Diencephalon (tissue), 1 donor: ENCODE results near the gene A1BG. TPM values are rescaled to one million over a fixed set of nuclear protein-coding genes. Genes with fewer than 3 reads are reported as not detected.

Experiments
- small RNA-seq: library from RNA; depleted of rRNA; stranded (forward); fragments of <200 nt; gene quantifications from one replicate; pipeline ENCODE3, GENCODE V24; 2014
- total RNA-seq: library from RNA; depleted of rRNA; stranded (reverse); fragments of >200 nt; gene quantifications from one replicate; pipeline ENCODE4 v1.2.3, GENCODE V29; 2014

The A1BG gene, protein sequence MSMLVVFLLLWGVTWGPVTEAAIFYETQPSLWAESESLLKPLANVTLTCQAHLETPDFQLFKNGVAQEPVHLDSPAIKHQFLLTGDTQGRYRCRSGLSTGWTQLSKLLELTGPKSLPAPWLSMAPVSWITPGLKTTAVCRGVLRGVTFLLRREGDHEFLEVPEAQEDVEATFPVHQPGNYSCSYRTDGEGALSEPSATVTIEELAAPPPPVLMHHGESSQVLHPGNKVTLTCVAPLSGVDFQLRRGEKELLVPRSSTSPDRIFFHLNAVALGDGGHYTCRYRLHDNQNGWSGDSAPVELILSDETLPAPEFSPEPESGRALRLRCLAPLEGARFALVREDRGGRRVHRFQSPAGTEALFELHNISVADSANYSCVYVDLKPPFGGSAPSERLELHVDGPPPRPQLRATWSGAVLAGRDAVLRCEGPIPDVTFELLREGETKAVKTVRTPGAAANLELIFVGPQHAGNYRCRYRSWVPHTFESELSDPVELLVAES
- 1.2 TPM for total RNA-seq

DNA sequence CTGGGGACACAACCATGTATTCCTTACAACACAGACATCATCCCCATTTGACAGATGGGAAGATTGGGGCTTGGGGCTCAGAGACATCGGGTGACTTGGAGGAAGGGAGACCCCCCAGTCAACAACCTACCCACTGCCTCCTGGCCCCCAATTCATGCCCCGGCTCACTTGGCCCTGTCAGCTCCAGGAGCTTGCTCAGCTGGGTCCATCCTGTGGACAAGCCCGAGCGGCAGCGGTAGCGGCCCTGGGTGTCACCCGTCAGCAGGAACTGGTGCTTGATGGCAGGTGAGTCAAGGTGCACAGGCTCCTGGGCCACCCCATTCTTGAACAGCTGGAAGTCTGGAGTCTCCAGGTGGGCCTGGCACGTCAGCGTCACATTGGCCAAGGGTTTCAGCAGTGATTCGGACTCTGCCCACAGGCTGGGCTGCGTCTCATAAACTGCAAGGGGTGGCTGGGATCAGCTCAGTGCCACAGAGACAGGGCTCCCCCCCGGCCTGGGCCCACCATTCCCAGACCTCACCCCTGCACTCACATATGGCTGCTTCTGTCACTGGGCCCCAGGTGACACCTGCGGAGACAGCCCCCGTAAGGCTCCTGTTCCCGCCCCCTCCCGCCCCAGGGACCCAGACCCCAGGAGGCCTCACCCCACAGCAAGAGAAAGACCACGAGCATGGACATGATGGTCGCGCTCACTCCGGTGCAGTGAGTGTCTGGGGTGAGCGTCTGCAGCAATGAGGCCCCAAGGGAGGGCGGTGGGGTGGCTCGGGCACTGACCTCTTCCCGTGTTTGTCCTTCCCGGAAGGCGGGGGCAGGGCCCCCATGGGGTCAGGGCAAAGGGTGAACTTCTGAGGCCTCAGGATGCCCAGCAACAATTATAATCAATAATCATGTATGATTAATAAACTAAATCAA is at the start of gene A1BG:
Gene A1BG, minus strand, starts transcription at position 733 of the 912 bp plus-strand sequence. Its CDS starts 55 bp downstream, at position 678.

DNA sequence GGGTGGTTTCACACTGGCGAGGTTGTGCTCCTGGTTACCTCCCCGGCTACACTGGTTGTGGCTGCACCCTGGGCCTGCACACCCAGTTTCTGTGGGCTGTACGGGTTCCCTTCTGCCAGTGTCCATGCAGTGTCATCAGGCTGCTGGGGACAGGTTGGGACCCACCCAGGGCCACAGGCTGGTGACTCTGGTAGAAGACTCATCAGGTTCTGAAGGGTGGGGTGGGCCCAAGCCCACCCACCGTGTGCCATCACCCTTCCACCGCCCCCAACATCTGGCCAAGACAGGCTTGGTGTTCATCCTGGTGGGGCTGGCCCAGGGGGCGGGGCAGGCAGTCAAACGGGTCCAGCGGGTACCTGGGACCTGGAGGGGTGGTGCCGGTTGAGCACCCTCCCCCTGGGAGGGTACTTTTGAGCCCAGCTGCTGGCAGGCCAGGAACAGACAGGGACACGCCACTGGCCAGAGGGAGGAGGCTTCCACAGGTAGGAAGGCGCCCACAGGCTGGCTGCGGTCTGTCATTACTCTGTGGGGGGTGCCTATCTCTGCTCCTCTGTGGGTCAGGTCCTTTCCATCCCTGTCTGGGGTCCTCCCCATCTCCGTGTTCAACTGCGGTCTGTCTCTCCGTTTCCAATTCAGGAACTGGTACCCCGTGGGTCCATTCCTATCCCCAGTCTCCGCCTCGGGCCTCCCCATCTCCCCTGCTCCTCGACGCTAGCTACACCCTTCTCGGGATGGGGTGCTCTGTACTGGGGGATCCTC is 42.1 kb upstream of the A1BG start, which contains the start of gene RNF225:
Gene RNF225, plus strand, starts transcription at position 437 of the 759 bp plus-strand sequence. CDS start 434 bp downstream, outside the sequence.

DNA sequence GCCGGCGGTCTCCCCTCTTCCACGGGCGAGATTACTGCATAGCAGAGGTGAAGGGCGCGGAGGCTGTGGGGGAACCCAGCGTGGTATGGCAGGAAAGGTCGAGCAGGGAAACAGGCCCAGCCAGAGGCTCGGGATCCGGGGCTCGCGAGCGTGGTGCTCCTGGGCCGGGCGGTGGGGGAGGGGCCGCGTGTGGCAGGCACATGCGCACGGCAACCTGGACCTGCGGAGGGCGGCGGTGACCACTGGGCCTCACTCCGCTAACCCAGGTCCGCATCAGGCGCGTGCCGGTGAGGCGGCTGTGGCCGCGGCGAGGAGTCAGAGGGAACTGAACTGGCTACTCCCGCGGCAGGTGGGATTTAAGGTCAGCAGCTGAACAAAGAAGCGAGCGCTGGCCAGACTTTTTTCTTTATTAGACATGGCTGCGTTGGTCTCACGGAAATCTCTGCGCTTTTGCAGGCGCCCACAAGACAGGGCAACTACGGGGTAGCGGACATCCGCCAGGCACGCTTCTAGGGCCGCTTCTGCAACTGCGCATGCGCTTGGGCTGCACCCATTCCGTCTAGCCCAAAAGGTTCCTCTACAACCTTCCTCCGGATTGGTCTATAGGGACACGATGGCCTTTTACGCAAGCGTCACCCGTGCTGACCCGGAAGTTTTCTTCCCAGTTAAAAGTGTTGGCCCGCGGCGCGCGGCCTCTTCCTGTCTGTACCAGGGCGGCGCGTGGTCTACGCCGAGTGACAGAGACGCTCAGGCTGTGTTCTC is 33.5 kb upstream of the A1BG start, which contains the start of gene RPS5:
Gene RPS5, plus strand, starts transcription at position 694 of the 762 bp plus-strand sequence. CDS start 869 bp downstream, outside the sequence.

DNA sequence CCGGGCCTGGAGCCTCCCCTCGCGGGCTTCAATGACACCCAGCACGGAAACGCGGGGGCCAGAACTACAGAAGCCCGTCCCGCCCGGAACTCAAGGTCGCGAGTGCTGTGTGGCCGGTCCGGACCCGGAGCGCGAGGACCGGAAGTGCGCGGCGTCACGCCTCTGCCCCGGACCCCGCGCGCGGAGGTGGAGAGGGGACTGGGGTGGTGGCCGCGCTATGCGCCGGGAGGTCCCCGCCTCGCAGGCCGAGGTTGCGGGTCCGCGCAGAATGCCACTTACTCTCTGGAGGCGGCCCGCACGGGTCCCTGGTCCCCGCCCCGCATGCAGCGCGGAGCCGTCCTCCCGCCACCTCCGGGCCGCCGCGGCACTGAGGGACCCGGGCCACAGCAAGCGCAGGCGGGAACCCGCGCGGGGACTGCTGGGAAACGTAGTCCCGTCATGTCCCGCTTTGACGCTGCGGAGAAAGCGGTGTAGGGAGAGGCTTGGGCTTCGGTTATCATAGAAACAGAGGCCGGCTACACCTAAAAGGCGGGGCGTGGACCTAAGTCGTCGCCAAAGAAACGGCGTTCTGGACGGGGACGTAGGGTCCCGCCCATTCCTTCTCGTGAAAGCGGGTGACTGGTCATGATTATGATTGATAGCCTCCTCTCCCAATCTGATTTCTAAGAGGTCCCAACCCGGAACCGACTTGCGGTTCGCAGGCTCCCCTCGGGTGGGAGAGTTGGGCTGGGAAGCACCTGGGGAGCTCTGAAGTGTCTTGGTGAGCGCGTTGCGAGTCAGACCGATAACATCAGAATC is 27.6 kb upstream of the A1BG start, which contains the start of gene ZNF837:
Gene ZNF837, minus strand, starts transcription at position 369 of the 798 bp plus-strand sequence. CDS start 11,698 bp downstream, outside the sequence.

DNA sequence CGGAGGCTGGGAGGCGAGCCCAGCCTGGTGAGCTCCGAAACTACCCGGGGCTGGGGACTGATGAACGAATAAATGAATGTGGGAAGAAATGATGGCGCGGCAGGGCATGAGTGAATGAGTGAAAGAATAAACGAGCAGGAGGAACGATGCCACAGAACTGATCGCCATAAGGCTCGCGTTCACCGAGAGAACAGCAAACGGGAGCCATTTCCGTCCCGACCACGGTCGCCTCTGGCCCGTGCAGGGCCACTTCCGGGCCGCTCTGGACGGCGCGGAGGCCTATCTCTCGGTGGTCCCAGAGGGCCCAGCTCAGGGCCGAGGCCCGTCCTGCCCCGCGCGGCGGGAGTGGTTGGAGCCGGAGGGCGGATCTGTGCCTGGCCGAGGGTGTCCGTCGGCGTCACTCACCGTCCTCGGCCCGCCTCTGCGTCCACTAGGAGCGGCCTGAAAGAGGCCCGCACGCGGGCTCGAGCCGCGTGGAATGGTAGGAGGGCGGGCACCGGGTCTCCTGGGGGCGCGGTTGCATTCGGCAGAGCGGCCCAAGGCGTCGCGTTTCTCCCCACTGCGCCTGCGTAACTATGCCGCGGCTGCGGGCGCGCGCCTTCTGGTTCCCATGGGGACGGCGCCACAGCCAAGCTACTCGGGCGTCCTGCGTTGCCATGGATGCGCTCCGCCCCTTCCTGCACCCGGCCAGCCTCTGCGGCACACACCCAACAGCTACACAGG is 9.1 kb upstream of the A1BG start, which contains the start of gene ZNF497:
Gene ZNF497, minus strand, starts transcription at position 480 of the 723 bp plus-strand sequence. CDS start 5,116 bp downstream, outside the sequence.

DNA sequence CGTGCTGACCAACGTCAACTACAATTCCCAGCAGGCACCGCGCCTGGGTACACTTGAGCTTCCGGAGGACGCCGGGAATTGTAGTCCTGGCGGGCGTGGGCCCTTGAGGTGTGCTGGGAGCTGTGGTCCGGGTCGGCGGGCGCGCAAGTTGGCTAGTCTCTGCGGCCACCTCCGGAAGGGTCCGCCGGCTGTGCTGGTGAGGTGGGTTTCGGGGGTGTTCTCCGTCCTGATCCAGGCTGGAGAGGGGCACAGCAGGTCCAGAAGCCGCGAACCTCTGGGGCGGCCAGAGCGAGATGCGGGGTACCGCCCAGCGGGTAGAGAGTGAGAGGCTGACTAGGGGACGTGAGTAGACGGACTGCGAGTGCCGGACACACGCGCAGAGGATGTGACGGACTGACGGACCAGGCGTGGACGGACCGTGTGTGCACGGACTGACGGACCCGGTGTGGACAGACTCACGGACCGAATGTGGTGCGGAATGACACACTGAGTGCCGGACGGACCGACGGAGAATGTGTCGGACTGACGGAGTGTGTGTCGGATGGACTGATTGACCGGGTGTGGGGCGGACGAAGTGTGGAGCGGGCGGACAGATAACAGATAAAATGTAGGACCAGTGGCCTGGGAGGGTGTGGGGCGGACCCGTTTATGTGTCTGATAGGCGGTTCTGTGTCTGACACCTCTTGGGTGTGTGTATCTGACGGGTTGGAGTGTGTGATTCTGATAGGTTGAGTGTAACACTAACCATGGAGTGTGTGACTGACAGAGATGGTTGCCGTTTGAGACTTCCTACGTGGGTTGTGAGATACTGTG is 26.2 kb downstream of the A1BG start, which contains the start of gene ZSCAN22:
Gene ZSCAN22, plus strand, starts transcription at position 81 of the 813 bp plus-strand sequence. CDS start 7,809 bp downstream, outside the sequence.

DNA sequence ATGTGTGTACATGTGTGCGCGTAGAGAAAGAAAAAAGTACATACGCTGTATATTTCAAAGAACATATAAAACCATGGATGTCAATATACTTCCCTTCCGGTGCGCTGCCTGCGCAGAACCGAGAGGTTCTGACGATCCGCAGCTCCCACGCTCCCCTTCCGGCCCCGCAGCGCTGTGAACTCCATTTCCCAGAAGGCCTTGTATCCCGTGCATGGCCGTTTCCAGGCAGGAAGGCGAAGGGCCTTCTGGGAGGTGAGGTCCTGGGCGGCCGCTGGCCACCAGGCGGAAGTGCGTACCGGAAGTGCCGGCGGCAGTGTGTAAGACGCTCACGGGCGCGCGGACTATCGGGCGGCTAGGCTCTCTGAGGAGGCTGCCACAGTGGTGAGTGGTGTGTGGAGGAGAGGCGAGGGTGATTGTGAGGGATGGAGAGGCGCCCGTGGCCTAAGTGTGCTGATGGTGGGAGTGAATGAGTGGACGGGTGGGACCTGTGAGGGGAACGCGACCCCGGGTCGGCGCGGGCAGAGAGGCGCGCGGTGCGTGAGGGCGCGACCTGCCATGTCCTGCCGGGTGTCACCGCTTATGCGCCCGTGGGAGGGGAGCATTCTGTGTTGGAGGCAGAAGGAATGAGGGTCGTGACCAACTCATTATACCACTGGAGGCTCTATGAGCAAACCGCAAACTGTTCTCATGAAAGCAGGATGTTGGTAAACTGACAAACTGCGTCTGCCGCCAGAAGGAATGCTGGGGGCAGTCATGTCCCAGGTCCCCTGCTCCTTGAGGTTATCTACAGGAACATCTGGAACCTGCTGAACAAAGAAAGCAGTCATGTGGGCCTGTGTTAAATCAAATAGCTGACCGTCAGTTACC is 48.0 kb downstream of the A1BG start, which contains the start of gene ERVK3-1:
Gene ERVK3-1, plus strand, starts transcription at position 313 of the 867 bp plus-strand sequence. CDS start 6,792 bp downstream, outside the sequence.

Small RNAs within 50 kb of the gene (small RNA-seq; reads per million reads assigned to genes)
- gene MIR4754, result 0.08 reads per million
- gene MIR6806, result 0.26 reads per million, percentile 9 among the genes with 10 or more reads in this experiment
- gene RNA5SP473, result 0.08 reads per million

Other genes with a start within 250 kb of the A1BG start
- gene ZNF329, start 202.7 kb downstream of the A1BG start, total RNA-seq, result 34.8 TPM
- gene ZNF274, start 170.4 kb downstream of the A1BG start, total RNA-seq, result 20.8 TPM
- gene ZNF544, start 124.6 kb downstream of the A1BG start, total RNA-seq, result 62.3 TPM
- 14.1 TPM for gene ZNF8, start 74.5 kb downstream of the A1BG start, total RNA-seq
- 27.9 TPM for gene ERVK3-1, start 48.1 kb downstream of the A1BG start, total RNA-seq
- gene ZSCAN22, start 26.5 kb downstream of the A1BG start, total RNA-seq, result 2.5 TPM
- gene ZNF497, start 9.3 kb upstream of the A1BG start, total RNA-seq, result 6.2 TPM
- 1.2 TPM for gene ZNF837, start 27.5 kb upstream of the A1BG start, total RNA-seq
- gene RPS5, start 33.8 kb upstream of the A1BG start, total RNA-seq, result 1,092 TPM
- not detected for gene RNF225, start 42.2 kb upstream of the A1BG start, total RNA-seq
- gene ZNF584, start 55.2 kb upstream of the A1BG start, total RNA-seq, result 21.0 TPM
- 14.1 TPM for gene ZNF132, start 86.7 kb upstream of the A1BG start, total RNA-seq
- 17.5 TPM for gene ZNF324B, start 98.1 kb upstream of the A1BG start, total RNA-seq
- 23.3 TPM for gene ZNF324, start 113.6 kb upstream of the A1BG start, total RNA-seq
- gene ZNF446, start 122.9 kb upstream of the A1BG start, total RNA-seq, result 8.8 TPM
- gene SLC27A5, start 158.5 kb upstream of the A1BG start, total RNA-seq, result 9.5 TPM
- 8.8 TPM for gene ZBTB45, start 166.3 kb upstream of the A1BG start, total RNA-seq
- gene TRIM28, start 190.6 kb upstream of the A1BG start, total RNA-seq, result 233 TPM
- 68.5 TPM for gene CHMP2A, start 201.6 kb upstream of the A1BG start, total RNA-seq
- 75.2 TPM for gene UBE2M, start 205.1 kb upstream of the A1BG start, total RNA-seq
- 15.9 TPM for gene MZF1, start 219.8 kb upstream of the A1BG start, total RNA-seq